IMR-90 (cell line): ENCODE measurements around the gene GPR158.

Experiments
- CEBPB ChIP-seq: IDR thresholded peaks from 2 replicates; pipeline ENCODE4 v1.6.1; 2012; ENCODE audit warnings: low read depth, low read length, improper control_type of control experiment
- FOS ChIP-seq: fragments of 150-350 bp; IDR thresholded peaks from 2 replicates; pipeline ENCODE4 v1.6.1; 2016; ENCODE audit warnings: low read depth, low read length
- POLR2A ChIP-seq: IDR thresholded peaks from 2 replicates; pipeline ENCODE4 v1.6.1; 2012; ENCODE audit warnings: mild to moderate bottlenecking, low read depth, low read length
- TF ChIP-seq, protein P1 (sequence below): conservative IDR thresholded peaks from 2 replicates; pipeline ENCODE4 v1.5.1; 2012; ENCODE audit warnings: mild to moderate bottlenecking, low read depth, low read length, improper control_type of control experiment
- TF ChIP-seq, protein P2 (sequence below): fragments of 150-350 bp; IDR thresholded peaks from 2 replicates; pipeline ENCODE4 v1.6.1; 2017; ENCODE audit warnings: mild to moderate bottlenecking, antibody characterized with exemption, low read length, low read depth

DNA sequence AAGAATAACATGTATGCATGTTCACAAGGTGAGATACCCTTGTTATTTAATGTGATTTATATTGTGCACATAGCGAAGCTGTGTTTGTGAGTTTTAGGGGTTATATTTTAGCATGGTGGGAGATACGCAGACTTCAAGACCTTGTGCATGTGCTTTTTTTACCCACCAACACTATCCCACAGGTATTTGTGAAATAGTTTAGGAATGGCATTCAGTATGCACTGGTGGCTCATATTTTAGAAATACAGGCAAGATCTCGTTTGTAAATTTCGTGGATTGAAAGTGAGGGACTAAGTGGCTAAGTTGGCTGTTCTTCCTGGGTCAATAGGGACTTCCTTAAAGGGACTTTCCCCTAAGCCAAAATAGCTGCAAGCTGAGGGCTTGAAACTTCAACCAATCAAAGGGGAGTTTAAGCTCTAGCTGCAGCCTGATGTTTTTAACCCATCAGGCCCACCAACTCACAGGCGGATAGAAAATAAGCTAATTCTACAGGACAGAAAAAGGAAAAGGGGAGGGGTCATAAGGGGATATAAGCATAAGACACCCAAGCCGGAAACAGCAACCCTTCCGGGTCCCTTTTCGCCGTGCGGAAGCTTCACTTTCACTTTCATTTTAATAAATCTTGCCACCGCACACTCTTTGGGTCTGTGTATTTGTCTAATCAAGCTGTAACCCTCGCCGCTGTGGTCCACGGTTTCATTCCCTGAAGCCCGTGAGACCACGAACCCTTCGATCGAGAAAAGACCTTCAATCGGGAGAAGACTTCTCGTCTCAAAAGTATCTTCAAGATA is 291.0 kb downstream of the GPR158 start:
- TF ChIP-seq, protein P1, sequence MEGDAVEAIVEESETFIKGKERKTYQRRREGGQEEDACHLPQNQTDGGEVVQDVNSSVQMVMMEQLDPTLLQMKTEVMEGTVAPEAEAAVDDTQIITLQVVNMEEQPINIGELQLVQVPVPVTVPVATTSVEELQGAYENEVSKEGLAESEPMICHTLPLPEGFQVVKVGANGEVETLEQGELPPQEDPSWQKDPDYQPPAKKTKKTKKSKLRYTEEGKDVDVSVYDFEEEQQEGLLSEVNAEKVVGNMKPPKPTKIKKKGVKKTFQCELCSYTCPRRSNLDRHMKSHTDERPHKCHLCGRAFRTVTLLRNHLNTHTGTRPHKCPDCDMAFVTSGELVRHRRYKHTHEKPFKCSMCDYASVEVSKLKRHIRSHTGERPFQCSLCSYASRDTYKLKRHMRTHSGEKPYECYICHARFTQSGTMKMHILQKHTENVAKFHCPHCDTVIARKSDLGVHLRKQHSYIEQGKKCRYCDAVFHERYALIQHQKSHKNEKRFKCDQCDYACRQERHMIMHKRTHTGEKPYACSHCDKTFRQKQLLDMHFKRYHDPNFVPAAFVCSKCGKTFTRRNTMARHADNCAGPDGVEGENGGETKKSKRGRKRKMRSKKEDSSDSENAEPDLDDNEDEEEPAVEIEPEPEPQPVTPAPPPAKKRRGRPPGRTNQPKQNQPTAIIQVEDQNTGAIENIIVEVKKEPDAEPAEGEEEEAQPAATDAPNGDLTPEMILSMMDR = no peak
- TF ChIP-seq, protein P2, sequence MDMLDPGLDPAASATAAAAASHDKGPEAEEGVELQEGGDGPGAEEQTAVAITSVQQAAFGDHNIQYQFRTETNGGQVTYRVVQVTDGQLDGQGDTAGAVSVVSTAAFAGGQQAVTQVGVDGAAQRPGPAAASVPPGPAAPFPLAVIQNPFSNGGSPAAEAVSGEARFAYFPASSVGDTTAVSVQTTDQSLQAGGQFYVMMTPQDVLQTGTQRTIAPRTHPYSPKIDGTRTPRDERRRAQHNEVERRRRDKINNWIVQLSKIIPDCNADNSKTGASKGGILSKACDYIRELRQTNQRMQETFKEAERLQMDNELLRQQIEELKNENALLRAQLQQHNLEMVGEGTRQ = no peak
- TF ChIP-seq CEBPB (no peak), POLR2A (no peak), FOS (no peak)
